H1 (cell line): ENCODE data around the gene KCNE4. TPM values are rescaled to one million over a fixed set of nuclear protein-coding genes. Genes with fewer than 3 reads are reported as not detected.

Source experiments
- CTCF ChIA-PET: fragments of 300-600 bp; sonication (Branson Sonifier 250); formaldehyde crosslinking; loops from one replicate; lab custom pipeline; 2021; ENCODE audit not compliant: partially characterized antibody; lab: Charles Lee
- POLR2A ChIA-PET: fragments of 300-600 bp; sonication (Branson Sonifier 250); formaldehyde crosslinking; loops from one replicate; lab custom pipeline; 2021; ENCODE audit warnings: inconsistent platforms; ENCODE audit not compliant: partially characterized antibody; lab: Charles Lee
- DNase-seq, 2 experiments: peaks; one replicate each; pipeline versions ENCODE4 v3.0.0 to v3.0.0-alpha.2; 2010 to 2022; ENCODE audit warnings: low spot score in 2 of 2, low read depth in 1 of 2, mixed read lengths in 1 of 2
- FAIRE-seq: peaks from 2 replicates; lab custom pipeline; 2011; peaks lifted over from hg19 to GRCh38; lab: Jason Lieb, UNC
- H2AFZ ChIP-seq: 2 replicates; pipeline ENCODE4 v1.8.1; 2012; ENCODE audit warnings: low read length, inconsistent platforms
- H2AK5ac ChIP-seq: 2 replicates; pipeline ENCODE4 v1.6.1; 2013; ENCODE audit warnings: low read depth, low read length
- H2BK120ac ChIP-seq: replicated peaks from 2 replicates; pipeline ENCODE3; 2013; ENCODE audit warnings: low read depth, low read length, inconsistent platforms
- H2BK12ac ChIP-seq: 2 replicates; pipeline ENCODE4 v1.6.1; 2013; ENCODE audit warnings: low read depth, low read length
- H2BK15ac ChIP-seq: 2 replicates; pipeline ENCODE4 v1.6.1; 2013; ENCODE audit warnings: low read length
- H2BK20ac ChIP-seq: 2 replicates; pipeline ENCODE4 v1.6.1; 2013; ENCODE audit warnings: low read length
- H2BK5ac ChIP-seq: 2 replicates; pipeline ENCODE4 v1.6.1; 2013; ENCODE audit warnings: low read depth, low read length
- H3K14ac ChIP-seq: 2 replicates; pipeline ENCODE4 v1.6.1; 2013; ENCODE audit warnings: inconsistent platforms; ENCODE audit not compliant: insufficient read length
- H3K18ac ChIP-seq: 2 replicates; pipeline ENCODE4 v1.6.1; 2013; ENCODE audit warnings: low read length; ENCODE audit errors: extremely low read depth
- H3K23ac ChIP-seq: 2 replicates; pipeline ENCODE4 v1.6.1; 2013; ENCODE audit warnings: inconsistent platforms; ENCODE audit not compliant: insufficient read length
- H3K23me2 ChIP-seq: 2 replicates; pipeline ENCODE4 v1.6.1; 2013; ENCODE audit warnings: low read depth, low read length
- H3K27ac ChIP-seq: 2 replicates; pipeline ENCODE4 v1.6.1; 2011; ENCODE audit warnings: low read depth, low read length, inconsistent platforms
- H3K27me3 ChIP-seq, 4 experiments: replicated peaks in 1 of 4; 1 replicate in 1 of 4; 2 replicates in 3 of 4; pipeline versions ENCODE4 v1.6.1 to v1.8.1; 2011 to 2013; ENCODE audit warnings: low read length in 3 of 4, mild to moderate bottlenecking in 3 of 4, inconsistent platforms in 2 of 4, mixed read lengths in 2 of 4, moderate library complexity in 1 of 4; ENCODE audit not compliant: control insufficient read depth in 3 of 4, insufficient read depth in 3 of 4; ENCODE audit errors: extremely low read depth in 1 of 4
- H3K36me3 ChIP-seq, 4 experiments: 2 replicates each; pipeline versions ENCODE4 v1.6.1 to v1.8.1; 2011 to 2013; ENCODE audit warnings: mild to moderate bottlenecking in 4 of 4, low read length in 3 of 4, moderate library complexity in 2 of 4, control low read depth in 1 of 4, inconsistent platforms in 1 of 4; ENCODE audit not compliant: insufficient read depth in 4 of 4, control insufficient read depth in 2 of 4
- H3K4ac ChIP-seq: replicated peaks from 2 replicates; pipeline ENCODE3; 2013; ENCODE audit warnings: low read length, low read depth, mixed read lengths, inconsistent platforms; ENCODE audit not compliant: insufficient read length
- H3K4me1 ChIP-seq, 4 experiments: replicated peaks in 1 of 4; 1 replicate in 1 of 4; 2 replicates in 3 of 4; pipeline versions ENCODE4 v1.6.1 to v1.8.1; 2011 to 2013; ENCODE audit warnings: low read length in 3 of 4, inconsistent platforms in 2 of 4, mixed read lengths in 1 of 4; ENCODE audit not compliant: insufficient read depth in 4 of 4, control insufficient read depth in 3 of 4
- H3K4me2 ChIP-seq, 2 experiments: 2 replicates each; pipeline versions ENCODE4 v1.6.1 to v1.8.1; 2011 to 2013; ENCODE audit warnings: low read depth in 2 of 2, low read length in 2 of 2, control low read depth in 1 of 2, inconsistent platforms in 1 of 2, mild to moderate bottlenecking in 1 of 2; ENCODE audit not compliant: insufficient read depth in 1 of 2
- H3K4me3 ChIP-seq, 4 experiments: fragments of 200-600, 300-600 bp in 1 of 4; sonication (generic), shearing (Covaris generic), sonication (Bioruptor Twin) in 1 of 4; 2 replicates each; pipeline versions ENCODE4 v1.5.1 to v1.8.1; 2011 to 2016; ENCODE audit warnings: low read length in 4 of 4, low read depth in 3 of 4, control low read depth in 2 of 4, inconsistent platforms in 2 of 4, mild to moderate bottlenecking in 2 of 4, mixed read lengths in 1 of 4, moderate library complexity in 1 of 4; ENCODE audit not compliant: insufficient read depth in 2 of 4; ENCODE audit errors: extremely low read depth in 1 of 4
- H3K56ac ChIP-seq: replicated peaks from 2 replicates; pipeline ENCODE3; 2013; ENCODE audit warnings: low read depth, mild to moderate bottlenecking, mixed read lengths, low read length, inconsistent platforms; ENCODE audit not compliant: insufficient read length
- H3K79me1 ChIP-seq: 2 replicates; pipeline ENCODE4 v1.6.1; 2013; ENCODE audit warnings: low read depth, low read length, control low read depth
- H3K79me2 ChIP-seq, 2 experiments: 2 replicates each; pipeline versions ENCODE4 v1.6.1 to v1.8.1; 2012 to 2013; ENCODE audit warnings: low read length in 2 of 2, mild to moderate bottlenecking in 2 of 2, inconsistent platforms in 1 of 2; ENCODE audit not compliant: insufficient read depth in 2 of 2, control insufficient read depth in 1 of 2
- H3K9ac ChIP-seq, 4 experiments: replicated peaks in 1 of 4; 1 replicate in 1 of 4; 2 replicates in 3 of 4; pipeline versions ENCODE4 v1.6.1 to v1.8.1; 2011 to 2013; ENCODE audit warnings: low read depth in 3 of 4, low read length in 3 of 4, control low read depth in 2 of 4, mild to moderate bottlenecking in 2 of 4, moderate library complexity in 2 of 4, inconsistent platforms in 1 of 4; ENCODE audit errors: extremely low read depth in 1 of 4
- H3K9me3 ChIP-seq, 2 experiments: 2 replicates each; pipeline versions ENCODE4 v1.6.1 to v1.8.1; 2012 to 2013; ENCODE audit warnings: mild to moderate bottlenecking in 2 of 2, moderate library complexity in 2 of 2, control low read depth in 1 of 2, inconsistent platforms in 1 of 2, low read depth in 1 of 2, low read length in 1 of 2, mixed read lengths in 1 of 2; ENCODE audit not compliant: insufficient read depth in 2 of 2
- H4K20me1 ChIP-seq, 2 experiments: replicated peaks in 1 of 2; 2 replicates each; pipeline versions ENCODE3 to v1.8.1; 2011 to 2013; ENCODE audit warnings: inconsistent platforms in 2 of 2, low read length in 2 of 2, mild to moderate bottlenecking in 1 of 2; ENCODE audit not compliant: insufficient read depth in 2 of 2, control insufficient read depth in 1 of 2
- H4K5ac ChIP-seq: 2 replicates; pipeline ENCODE4 v1.6.1; 2013; ENCODE audit warnings: low read length, low read depth, mixed read lengths, inconsistent platforms; ENCODE audit not compliant: insufficient read length
- H4K8ac ChIP-seq: 2 replicates; pipeline ENCODE4 v1.8.0; 2013; ENCODE audit warnings: mild to moderate bottlenecking, moderate library complexity, low read length, inconsistent platforms; ENCODE audit not compliant: insufficient read depth; ENCODE audit errors: extremely low read depth
- H4K91ac ChIP-seq: replicated peaks from 2 replicates; pipeline ENCODE3; 2013; ENCODE audit warnings: low read length, mixed read lengths, inconsistent platforms; ENCODE audit not compliant: insufficient read length
- ASH2L ChIP-seq: fragments of 200-600, 300-600 bp; sonication (generic); IDR thresholded peaks from one replicate; pipeline ENCODE4 v1.7.1; 2017; ENCODE audit warnings: low read length
- HDAC6 ChIP-seq: IDR thresholded peaks from one replicate; pipeline ENCODE4 v1.7.1; 2012; ENCODE audit warnings: low read depth, mild to moderate bottlenecking, inconsistent platforms, low read length, moderate library complexity
- WGBS, 2 experiments: shearing (Covaris generic) in 1 of 2; methylation state at CpG; one replicate each; pipeline versions ENCODE4 v1.1.6 to v1.1.7; 2013 to 2015; ENCODE audit warnings: low lambda C conversion rate in 2 of 2, mixed read lengths in 2 of 2, inconsistent platforms in 1 of 2, low coverage in 1 of 2, missing lambda C conversion rate in 1 of 2; ENCODE audit not compliant: insufficient replicate concordance in 2 of 2, insufficient coverage in 1 of 2, insufficient read length in 1 of 2; ENCODE audit errors: extremely low coverage in 1 of 2, missing lambda C conversion rate in 1 of 2; 5-methylcytosine and 5-hydroxymethylcytosine counted together
- polyA plus RNA-seq, 7 experiments: library from polyadenylated mRNA; depleted of rRNA in 3 of 7; stranded (reverse) in 5 of 7; unstranded in 2 of 7; fragments of >200 nt in 5 of 7; fragments of 200-250 nt in 2 of 7; gene quantifications; 1 replicate in 5 of 7; 2 replicates in 1 of 7; 4 replicates in 1 of 7; pipeline versions ENCODE4 v1.2.1 to v1.2.3, GENCODE V29; 2011 to 2013; ENCODE audit warnings: missing spikeins in 2 of 7, mixed read lengths in 2 of 7
- total RNA-seq: library from RNA; stranded (reverse); fragmentation: NEBNext Ultra II Directional; extraction: Animal tissue kit (Norgen Biotek cat#: 25700); gene quantifications from 2 replicates; pipeline ENCODE4 v1.2.1, GENCODE V29; 2021

KCNE4 gene
- total and polyA plus RNA-seq, 2 of the 8 experiments (the other 6 are each of a cell fraction or from before 2014, with no cell fraction given) = 0.08 to 0.09 TPM

DNA sequence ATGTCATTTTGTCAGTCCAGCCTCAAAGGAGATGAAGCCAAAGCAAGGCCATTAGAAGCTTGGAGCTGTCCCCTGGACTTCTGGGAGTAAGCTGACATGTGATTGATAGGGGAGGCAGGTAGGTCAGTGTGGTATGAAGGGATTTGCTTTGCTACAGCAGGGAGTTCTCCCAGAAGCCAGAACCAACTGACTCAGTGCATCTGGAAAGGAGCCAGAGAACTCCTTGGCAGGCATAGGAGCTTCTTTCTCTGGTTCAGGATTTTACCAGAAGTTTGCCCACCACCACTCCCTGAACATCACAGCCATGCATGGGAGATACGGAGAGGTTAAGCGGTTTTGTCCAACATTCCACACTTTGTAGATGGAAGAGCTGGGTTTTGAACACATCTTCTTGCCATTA lies 24.5 kb upstream of the KCNE4 start:
- Histone ChIP-seq H3K9ac (no peak overlapping the region), H3K27me3 (no peaks in the 10 kb centered on the region), H3K4me1 (peaks cover 0 to 3% (median 0%) of the 10 kb centered on the region in 4 experiments; a peak in 1 of 7 replicates), H4K5ac (no peak overlapping the region), H3K18ac (peak overlapping the region; percentile 24; the same call in 1 of the 2 replicates), H3K36me3 (peaks cover 0 to 10% (median 0%) of the 10 kb centered on the region in 4 experiments; a peak in 3 of 8 replicates), H2AK5ac (no peak overlapping the region), H2BK15ac (no peak overlapping the region), H3K23ac (no peak overlapping the region), H2BK20ac (peak overlapping the region; percentile 57; the same call in 1 of the 2 replicates), H3K23me2 (no peaks in the 10 kb centered on the region; the same call in 1 of the 2 replicates), H2AFZ (no peak overlapping the region), H2BK120ac (no peak overlapping the region), H4K20me1 (no peaks in the 10 kb centered on the region), H3K56ac (no peak overlapping the region), H2BK5ac (no peak overlapping the region), H3K14ac (no peak overlapping the region), H3K79me1 (no peaks in the 10 kb centered on the region), H2BK12ac (0 out of 2 replicates have a peak overlapping the region, but pooled peaks have one; percentile 13), H4K8ac (no peak overlapping the region), H3K4ac (no peak overlapping the region), H3K4me3 (no peak overlapping the region), H3K9me3 (peaks cover 9 to 14% of the 10 kb centered on the region in 2 experiments), H3K79me2 (no peaks in the 10 kb centered on the region), H3K4me2 (no peak overlapping the region), H4K91ac (no peak overlapping the region), H3K27ac (no peak overlapping the region)
- ChIA-PET CTCF (interaction anchor here (0.6 to 1.0 kb wide), 3 partner anchors 11 to 30 kb away, joined by 3 to 5 read pairs (median 5); no protein-coding TSS in a partner anchor), POLR2A (no interaction called here)
- TF ChIP-seq ASH2L (no peak), HDAC6 (no peak)
- no peak for DNase-seq
- no peak for FAIRE-seq
- WGBS, 2 experiments = 95% methylated on average over 2 of the region's 2 CpGs; no CpG with 5 or more reads in 1 of the 2 experiments
